Panc1 (cell line): ENCODE measurements around the gene GYPC. TPM values are rescaled to one million over a fixed set of nuclear protein-coding genes. Genes with fewer than 3 reads are reported as not detected.

Experiments used
- ATAC-seq: fragments of 200-7000 bp; cut with Tn5 transposase; 2 replicates; pipeline ENCODE4 v1.9.1; 2020; ENCODE audit warnings: mild to moderate bottlenecking, moderate library complexity
- BruUV-seq: library from RNA; stranded (reverse); fragments of 400-500 nt; replicated peaks from 2 replicates; lab custom pipeline; 2021; lab: Mats Ljungman, UMichigan
- CTCF ChIA-PET: fragments of 300-600 bp; sonication (Branson Sonifier 250); formaldehyde crosslinking; loops from one replicate; lab custom pipeline; 2022; ENCODE audit warnings: antibody characterized with exemption; lab: Charles Lee
- POLR2A ChIA-PET: fragments of 300-600 bp; sonication (Branson Sonifier 250); formaldehyde crosslinking; loops from one replicate; lab custom pipeline; 2022; ENCODE audit warnings: antibody characterized with exemption; lab: Charles Lee
- DNase-seq: peaks from one replicate; pipeline ENCODE4 v3.0.0-alpha.2; 2010; ENCODE audit warnings: low read depth, low spot score
- H3K27ac ChIP-seq: 2 replicates; pipeline ENCODE4 v1.5.1; 2011; ENCODE audit warnings: mild to moderate bottlenecking, low read length, inconsistent platforms
- H3K27me3 ChIP-seq: fragments of 200-500 bp; sonication (Bioruptor generic); 2 replicates; pipeline ENCODE4 v1.6.0; 2014; ENCODE audit warnings: low read length, inconsistent platforms; ENCODE audit not compliant: control insufficient read depth, insufficient read depth
- H3K36me3 ChIP-seq: fragments of 200-500 bp; sonication (Bioruptor generic); 2 replicates; pipeline ENCODE4 v1.5.1; 2014; ENCODE audit warnings: inconsistent platforms, mild to moderate bottlenecking, low read length, moderate library complexity; ENCODE audit not compliant: control insufficient read depth, insufficient read depth
- H3K4me1 ChIP-seq: 2 replicates; pipeline ENCODE4 v1.5.1; 2011; ENCODE audit warnings: inconsistent platforms, mild to moderate bottlenecking, low read length, moderate library complexity; ENCODE audit not compliant: control insufficient read depth, insufficient read depth
- H3K4me3 ChIP-seq, 2 experiments: 2 replicates each; pipeline ENCODE4 v1.5.1; 2011 to 2012; ENCODE audit warnings: low read depth in 2 of 2, low read length in 2 of 2, mild to moderate bottlenecking in 2 of 2, inconsistent platforms in 1 of 2, moderate library complexity in 1 of 2
- H3K9me3 ChIP-seq: fragments of 200-500 bp; sonication (Bioruptor generic); 2 replicates; pipeline ENCODE4 v1.5.1; 2014; ENCODE audit warnings: low read depth, mild to moderate bottlenecking, inconsistent platforms, low read length, moderate library complexity; ENCODE audit not compliant: control insufficient read depth, insufficient read depth
- CTCF ChIP-seq: fragments of 450-650 bp; IDR thresholded peaks from 2 replicates; pipeline ENCODE4 v1.5.1; 2017; ENCODE audit warnings: mild to moderate bottlenecking
- POLR2AphosphoS5 ChIP-seq: IDR thresholded peaks from 2 replicates; pipeline ENCODE4 v1.6.1; 2012; ENCODE audit warnings: mild to moderate bottlenecking, low read depth, low read length, moderate library complexity
- REST ChIP-seq, 2 experiments: IDR thresholded peaks; 2 replicates each; pipeline ENCODE4 v1.6.1; 2011 to 2012; ENCODE audit warnings: low read depth in 2 of 2, control low read depth in 1 of 2, low read length in 1 of 2, mild to moderate bottlenecking in 1 of 2, moderate library complexity in 1 of 2; ENCODE audit not compliant: insufficient read depth in 1 of 2
- SIN3A ChIP-seq: IDR thresholded peaks from 2 replicates; pipeline ENCODE4 v1.6.1; 2012; ENCODE audit warnings: low read depth, mild to moderate bottlenecking, low read length, moderate library complexity, borderline replicate concordance; ENCODE audit not compliant: insufficient read depth
- TCF7L2 ChIP-seq: IDR thresholded peaks from 2 replicates; pipeline ENCODE4 v1.6.1; 2011; ENCODE audit warnings: mild to moderate bottlenecking, low read depth, low read length, inconsistent platforms
- in situ Hi-C: cut with HindIII; loops from 2 replicates; pipeline ENCODE4 v1.10.0; 2016; ENCODE audit warnings: low sequenced_read_pairs, low pct_unique_long_range_greater_than_20kb
- intact Hi-C: fragments of 100-400 bp; cut with micrococcal nuclease; formaldehyde crosslinking; loops from one replicate; pipeline ENCODE4 v1.10.0; 2022; ENCODE audit not compliant: unreplicated experiment
- total RNA-seq: library from RNA; stranded (reverse); gene quantifications from one replicate; pipeline ENCODE4 v1.2.1, GENCODE V29; 2021; ENCODE audit not compliant: unreplicated experiment

The GYPC gene
- total RNA-seq, 1 experiment from 2014 or later: 0.57 TPM

- in situ Hi-C loops: no loop called here
- Histone ChIP-seq H3K36me3 (no peaks in the 10 kb centered on the region), H3K27me3 (no peaks in the 10 kb centered on the region), H3K27ac (no peak overlapping the region), H3K4me1 (no peaks in the 10 kb centered on the region), H3K4me3 (no peak overlapping the region), H3K9me3 (no peaks in the 10 kb centered on the region)
- ATAC-seq (no peak), DNase-seq (no peak)
- ChIA-PET CTCF (no interaction called here), POLR2A (no interaction called here)
- TF ChIP-seq CTCF (no peak), SIN3A (no peak), POLR2AphosphoS5 (no peak), TCF7L2 (no peak), REST (IDR thresholded peaks at IDR 0.05; ENCODE audit: insufficient read depth in 1 of 2, low read depth in 2 of 2, low read length in 1 of 2) (no peak)
- no TSS peak for BruUV-seq
- intact Hi-C loops: no loop called here
Observed at GRCh38 chr2:126732682-126733245, 76.8 kb downstream of the GYPC start.

GRCh38 chr2:126733795-126734194 lies 77.8 kb downstream of the GYPC start:
- Histone ChIP-seq H3K9me3 (no peaks in the 10 kb centered on the region), H3K27ac (no peak overlapping the region), H3K4me1 (no peaks in the 10 kb centered on the region), H3K4me3 (no peak overlapping the region), H3K27me3 (no peaks in the 10 kb centered on the region), H3K36me3 (no peaks in the 10 kb centered on the region)
- ChIA-PET POLR2A (no interaction called here), CTCF (no interaction called here)
- in situ Hi-C loops (no loop called here), intact Hi-C loops (no loop called here)
- DNase-seq: no peak
- TF ChIP-seq REST (IDR thresholded peaks at IDR 0.05; ENCODE audit: insufficient read depth in 1 of 2, low read depth in 2 of 2, low read length in 1 of 2) (no peak), TCF7L2 (no peak), CTCF (no peak), POLR2AphosphoS5 (no peak), SIN3A (no peak)
- no TSS peak for BruUV-seq
- no peak for ATAC-seq
